Measurements from ENCODE around the gene TMED7. TPM values are rescaled to one million over a fixed set of nuclear protein-coding genes. Genes with fewer than 3 reads are reported as not detected.

Gene TMED7
- total and polyA plus RNA-seq, 2 of the 13 experiments (the other 11 are each of a cell fraction or from before 2014, with no cell fraction given) = 58.0 to 113 TPM

GRCh38 chr5:115625579-115626444 is at the start of gene TMED7 (continued):
- peak; percentile 68; the same call in 1 of the 2 replicates for TF ChIP-seq ZBTB2 (CRISPR knock-in tag; IDR thresholded peaks at IDR 0.05; ENCODE audit: low read depth)
- peak; percentile 98 for TF ChIP-seq PHF8 (CRISPR knock-in tag; IDR thresholded peaks at IDR 0.05)
- TF ChIP-seq FOXK2 (IDR thresholded peaks at IDR 0.05) = peak; percentile 61
- peak; percentile 94 for TF ChIP-seq TOPORS (CRISPR knock-in tag; IDR thresholded peaks at IDR 0.05)
- TF ChIP-seq KDM2A (CRISPR knock-in tag; IDR thresholded peaks at IDR 0.05; ENCODE audit: borderline replicate concordance, low read depth) = peak; percentile 93
- TF ChIP-seq ZNF672 (CRISPR knock-in tag; IDR thresholded peaks at IDR 0.05) = no peak
- no peak for TF ChIP-seq FOXM1 (CRISPR knock-in tag; IDR thresholded peaks at IDR 0.05)
- peak; percentile 74 for TF ChIP-seq ZNF580 (CRISPR knock-in tag; IDR thresholded peaks at IDR 0.05; ENCODE audit: borderline replicate concordance, low read depth)
- TF ChIP-seq, protein P1, sequence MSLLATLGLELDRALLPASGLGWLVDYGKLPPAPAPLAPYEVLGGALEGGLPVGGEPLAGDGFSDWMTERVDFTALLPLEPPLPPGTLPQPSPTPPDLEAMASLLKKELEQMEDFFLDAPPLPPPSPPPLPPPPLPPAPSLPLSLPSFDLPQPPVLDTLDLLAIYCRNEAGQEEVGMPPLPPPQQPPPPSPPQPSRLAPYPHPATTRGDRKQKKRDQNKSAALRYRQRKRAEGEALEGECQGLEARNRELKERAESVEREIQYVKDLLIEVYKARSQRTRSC (CRISPR knock-in tag; IDR thresholded peaks at IDR 0.05; ENCODE audit: low read depth) = peak; percentile 65; the same call in 1 of the 2 replicates
- TF ChIP-seq MBNL3 (CRISPR knock-in tag; conservative IDR thresholded peaks at IDR 0.05) = no peak
- peak; percentile 96; the same call in 1 of the 2 replicates for TF ChIP-seq ZNF816 (CRISPR knock-in tag; IDR thresholded peaks at IDR 0.05; ENCODE audit: borderline replicate concordance)
- TF ChIP-seq CEBPG (CRISPR knock-in tag; IDR thresholded peaks at IDR 0.05) = peak; percentile 21; the same call in 1 of the 2 replicates
- peak; percentile 89 for TF ChIP-seq ZNF878 (CRISPR knock-in tag; IDR thresholded peaks at IDR 0.05)
- TF ChIP-seq YEATS2 (CRISPR knock-in tag; IDR thresholded peaks at IDR 0.05; ENCODE audit: borderline replicate concordance) = peak; percentile 93
- TF ChIP-seq, protein P2, sequence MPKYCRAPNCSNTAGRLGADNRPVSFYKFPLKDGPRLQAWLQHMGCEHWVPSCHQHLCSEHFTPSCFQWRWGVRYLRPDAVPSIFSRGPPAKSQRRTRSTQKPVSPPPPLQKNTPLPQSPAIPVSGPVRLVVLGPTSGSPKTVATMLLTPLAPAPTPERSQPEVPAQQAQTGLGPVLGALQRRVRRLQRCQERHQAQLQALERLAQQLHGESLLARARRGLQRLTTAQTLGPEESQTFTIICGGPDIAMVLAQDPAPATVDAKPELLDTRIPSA (CRISPR knock-in tag; IDR thresholded peaks at IDR 0.05; ENCODE audit: borderline replicate concordance) = 0 out of 2 replicates have a peak, but pooled peaks have one; percentile 35
- peak; percentile 82; the same call in 1 of the 2 replicates for TF ChIP-seq ZSCAN30 (CRISPR knock-in tag; IDR thresholded peaks at IDR 0.05)
- TF ChIP-seq, protein P3, sequence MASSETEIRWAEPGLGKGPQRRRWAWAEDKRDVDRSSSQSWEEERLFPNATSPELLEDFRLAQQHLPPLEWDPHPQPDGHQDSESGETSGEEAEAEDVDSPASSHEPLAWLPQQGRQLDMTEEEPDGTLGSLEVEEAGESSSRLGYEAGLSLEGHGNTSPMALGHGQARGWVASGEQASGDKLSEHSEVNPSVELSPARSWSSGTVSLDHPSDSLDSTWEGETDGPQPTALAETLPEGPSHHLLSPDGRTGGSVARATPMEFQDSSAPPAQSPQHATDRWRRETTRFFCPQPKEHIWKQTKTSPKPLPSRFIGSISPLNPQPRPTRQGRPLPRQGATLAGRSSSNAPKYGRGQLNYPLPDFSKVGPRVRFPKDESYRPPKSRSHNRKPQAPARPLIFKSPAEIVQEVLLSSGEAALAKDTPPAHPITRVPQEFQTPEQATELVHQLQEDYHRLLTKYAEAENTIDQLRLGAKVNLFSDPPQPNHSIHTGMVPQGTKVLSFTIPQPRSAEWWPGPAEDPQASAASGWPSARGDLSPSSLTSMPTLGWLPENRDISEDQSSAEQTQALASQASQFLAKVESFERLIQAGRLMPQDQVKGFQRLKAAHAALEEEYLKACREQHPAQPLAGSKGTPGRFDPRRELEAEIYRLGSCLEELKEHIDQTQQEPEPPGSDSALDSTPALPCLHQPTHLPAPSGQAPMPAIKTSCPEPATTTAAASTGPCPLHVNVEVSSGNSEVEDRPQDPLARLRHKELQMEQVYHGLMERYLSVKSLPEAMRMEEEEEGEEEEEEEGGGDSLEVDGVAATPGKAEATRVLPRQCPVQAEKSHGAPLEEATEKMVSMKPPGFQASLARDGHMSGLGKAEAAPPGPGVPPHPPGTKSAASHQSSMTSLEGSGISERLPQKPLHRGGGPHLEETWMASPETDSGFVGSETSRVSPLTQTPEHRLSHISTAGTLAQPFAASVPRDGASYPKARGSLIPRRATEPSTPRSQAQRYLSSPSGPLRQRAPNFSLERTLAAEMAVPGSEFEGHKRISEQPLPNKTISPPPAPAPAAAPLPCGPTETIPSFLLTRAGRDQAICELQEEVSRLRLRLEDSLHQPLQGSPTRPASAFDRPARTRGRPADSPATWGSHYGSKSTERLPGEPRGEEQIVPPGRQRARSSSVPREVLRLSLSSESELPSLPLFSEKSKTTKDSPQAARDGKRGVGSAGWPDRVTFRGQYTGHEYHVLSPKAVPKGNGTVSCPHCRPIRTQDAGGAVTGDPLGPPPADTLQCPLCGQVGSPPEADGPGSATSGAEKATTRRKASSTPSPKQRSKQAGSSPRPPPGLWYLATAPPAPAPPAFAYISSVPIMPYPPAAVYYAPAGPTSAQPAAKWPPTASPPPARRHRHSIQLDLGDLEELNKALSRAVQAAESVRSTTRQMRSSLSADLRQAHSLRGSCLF (CRISPR knock-in tag; IDR thresholded peaks at IDR 0.05; ENCODE audit: borderline replicate concordance) = no peak
- peak; percentile 83; the same call in 1 of the 2 replicates for TF ChIP-seq GATAD1 (CRISPR knock-in tag; IDR thresholded peaks at IDR 0.05)
- TF ChIP-seq, protein P4, sequence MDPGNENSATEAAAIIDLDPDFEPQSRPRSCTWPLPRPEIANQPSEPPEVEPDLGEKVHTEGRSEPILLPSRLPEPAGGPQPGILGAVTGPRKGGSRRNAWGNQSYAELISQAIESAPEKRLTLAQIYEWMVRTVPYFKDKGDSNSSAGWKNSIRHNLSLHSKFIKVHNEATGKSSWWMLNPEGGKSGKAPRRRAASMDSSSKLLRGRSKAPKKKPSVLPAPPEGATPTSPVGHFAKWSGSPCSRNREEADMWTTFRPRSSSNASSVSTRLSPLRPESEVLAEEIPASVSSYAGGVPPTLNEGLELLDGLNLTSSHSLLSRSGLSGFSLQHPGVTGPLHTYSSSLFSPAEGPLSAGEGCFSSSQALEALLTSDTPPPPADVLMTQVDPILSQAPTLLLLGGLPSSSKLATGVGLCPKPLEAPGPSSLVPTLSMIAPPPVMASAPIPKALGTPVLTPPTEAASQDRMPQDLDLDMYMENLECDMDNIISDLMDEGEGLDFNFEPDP (CRISPR knock-in tag; conservative IDR thresholded peaks at IDR 0.05) = no peak
- peak; percentile 92 for TF ChIP-seq AGO2 (optimal IDR thresholded peaks at IDR 0.05; ENCODE audit: low read depth, low read length)

Measured in HepG2 (cell line).